Measurements from ENCODE around the gene DIS3L2.
"Not testable (repeated sequence)": the region's sequence is repeated elsewhere in the genome, so short reads cannot be mapped to it uniquely, and the experiment has no call there.

The DIS3L2 gene

GRCh38 chr2:232365621-232366321 is 404.3 kb downstream of the DIS3L2 start:
- DNase-seq, result peak; percentile 83
- no peak overlapping the region for H3K4me3 ChIP-seq (ENCODE audit: low read depth, low read length)

GRCh38 chr2:232366461-232366860 is 404.9 kb downstream of the DIS3L2 start:
- H3K27ac ChIP-seq; H3K36me3 ChIP-seq; H3K9me3 ChIP-seq (ENCODE audit: severe bottlenecking); H3K4me3 ChIP-seq (ENCODE audit: low read depth, low read length); DNase-seq; H3K27me3 ChIP-seq (ENCODE audit: insufficient read depth, low read depth, severe bottlenecking): not testable (repeated sequence)

More at GRCh38 chr2:232365621-232366321, 404.3 kb downstream of the DIS3L2 start:
- Histone ChIP-seq H3K9me3 (ENCODE audit: severe bottlenecking) (no peaks in the 10 kb centered on the region), H3K27ac (no peak overlapping the region), H3K36me3 (no peaks in the 10 kb centered on the region), H3K27me3 (ENCODE audit: insufficient read depth, low read depth, severe bottlenecking) (no peaks in the 10 kb centered on the region)
- peak; percentile 78 for TF ChIP-seq CTCF (IDR thresholded peaks at IDR 0.05; ENCODE audit: low read depth, low read length)

- H3K4me3 ChIP-seq (ENCODE audit: low read depth, low read length), result no peak overlapping the region
- H3K27ac ChIP-seq, result no peak overlapping the region
- TF ChIP-seq CTCF (IDR thresholded peaks at IDR 0.05; ENCODE audit: low read depth, low read length), result no peak
- no peaks in the 10 kb centered on the region for H3K9me3 ChIP-seq (ENCODE audit: severe bottlenecking)
- no peak for DNase-seq
- H3K27me3 ChIP-seq (ENCODE audit: insufficient read depth, low read depth, severe bottlenecking), result no peaks in the 10 kb centered on the region
- no peaks in the 10 kb centered on the region for H3K36me3 ChIP-seq
These were observed 405.5 kb downstream of the DIS3L2 start for GRCh38 chr2:232367016-232367415.

GRCh38 chr2:232367591-232368233 is 406.2 kb downstream of the DIS3L2 start:
- TF ChIP-seq CTCF (IDR thresholded peaks at IDR 0.05; ENCODE audit: low read depth, low read length), result peak; percentile 73
- peak; percentile 62 for DNase-seq
- no peaks in the 10 kb centered on the region for H3K27me3 ChIP-seq (ENCODE audit: insufficient read depth, low read depth, severe bottlenecking)
- H3K9me3 ChIP-seq (ENCODE audit: severe bottlenecking), result no peaks in the 10 kb centered on the region
- H3K4me3 ChIP-seq (ENCODE audit: low read depth, low read length), result no peak overlapping the region
- no peak overlapping the region for H3K27ac ChIP-seq
- H3K36me3 ChIP-seq, result no peaks in the 10 kb centered on the region

- Histone ChIP-seq H3K27me3 (ENCODE audit: insufficient read depth, low read depth, severe bottlenecking) (no peaks in the 10 kb centered on the region), H3K27ac (no peak overlapping the region), H3K4me3 (ENCODE audit: low read depth, low read length) (no peak overlapping the region), H3K9me3 (ENCODE audit: severe bottlenecking) (no peaks in the 10 kb centered on the region), H3K36me3 (no peaks in the 10 kb centered on the region)
- no peak for TF ChIP-seq CTCF (IDR thresholded peaks at IDR 0.05; ENCODE audit: low read depth, low read length)
- no peak for DNase-seq
These were observed 406.8 kb downstream of the DIS3L2 start for GRCh38 chr2:232368311-232368731.

GRCh38 chr2:232369126-232369951 is 407.8 kb downstream of the DIS3L2 start:
- H3K27ac ChIP-seq, result no peak overlapping the region
- H3K4me3 ChIP-seq (ENCODE audit: low read depth, low read length), result no peak overlapping the region
- no peaks in the 10 kb centered on the region for H3K36me3 ChIP-seq
- H3K9me3 ChIP-seq (ENCODE audit: severe bottlenecking), result no peaks in the 10 kb centered on the region
- DNase-seq, result no peak
- H3K27me3 ChIP-seq (ENCODE audit: insufficient read depth, low read depth, severe bottlenecking), result no peaks in the 10 kb centered on the region
- no peak for TF ChIP-seq CTCF (IDR thresholded peaks at IDR 0.05; ENCODE audit: low read depth, low read length)

GRCh38 chr2:232370007-232370406 is 408.5 kb downstream of the DIS3L2 start:
- H3K4me3 ChIP-seq (ENCODE audit: low read depth, low read length); H3K27ac ChIP-seq; H3K36me3 ChIP-seq; H3K9me3 ChIP-seq (ENCODE audit: severe bottlenecking); DNase-seq; H3K27me3 ChIP-seq (ENCODE audit: insufficient read depth, low read depth, severe bottlenecking): not testable (repeated sequence)

Measured in WERI-Rb-1 (cell line).